ENCODE data around the gene FREM2. TPM values are rescaled to one million over a fixed set of nuclear protein-coding genes. Genes with fewer than 3 reads are reported as not detected.

Gene FREM2
- total and polyA plus RNA-seq, 3 donors from 2014 or later, result 0.80 to 5.5 (median 4.4) TPM

- no peak overlapping the region for H3K27ac ChIP-seq
- intact Hi-C loops (cut with DNase I; ENCODE audit: low total_unique reads), result no loop called here
- no peaks in the 10 kb centered on the region for H3K27me3 ChIP-seq
- TF ChIP-seq POLR2A (IDR thresholded peaks at IDR 0.05), result no peak
- no peak for TF ChIP-seq CTCF (IDR thresholded peaks at IDR 0.05)
- DNase-seq, result no peak
- WGBS, 2 donors, result 29 to 61% methylated on average over 2 of the region's 2 CpGs
- H3K9me3 ChIP-seq, result no peaks in the 10 kb centered on the region
- H3K4me1 ChIP-seq, result no peaks in the 10 kb centered on the region
- no peak overlapping the region for H3K4me3 ChIP-seq
- H3K36me3 ChIP-seq (ENCODE audit: low read depth, missing control alignments), result no peaks in the 10 kb centered on the region
These were observed 1.4 kb upstream of the FREM2 start for GRCh38 chr13:38685431-38685830.

- WGBS, 2 donors, result 1% methylated on average over 14 of the region's 14 CpGs
- Histone ChIP-seq H3K4me1 (no peaks in the 10 kb centered on the region), H3K36me3 (ENCODE audit: low read depth, missing control alignments) (no peaks in the 10 kb centered on the region), H3K27me3 (no peaks in the 10 kb centered on the region), H3K4me3 (peak overlapping the region; percentile 22 to 62), H3K9me3 (no peaks in the 10 kb centered on the region), H3K27ac (no peak overlapping the region)
- DNase-seq, result peak; percentile 32
- TF ChIP-seq CTCF (IDR thresholded peaks at IDR 0.05) (no peak), POLR2A (IDR thresholded peaks at IDR 0.05) (no peak)
- intact Hi-C loops (cut with DNase I; ENCODE audit: low total_unique reads), result no loop called here
These were observed 802 bp upstream of the FREM2 start for GRCh38 chr13:38685974-38686576.

GRCh38 chr13:38687246-38688229 is 661 bp downstream of the FREM2 start:
- no peaks in the 10 kb centered on the region for H3K9me3 ChIP-seq
- 4% methylated on average over 34 of the region's 80 CpGs; no CpG with 5 or more reads in 1 of the 2 donors for WGBS, 2 donors
- no peaks in the 10 kb centered on the region for H3K36me3 ChIP-seq (ENCODE audit: low read depth, missing control alignments)
- TF ChIP-seq CTCF (IDR thresholded peaks at IDR 0.05), result no peak
- TF ChIP-seq POLR2A (IDR thresholded peaks at IDR 0.05), result no peak
- no peaks in the 10 kb centered on the region for H3K4me1 ChIP-seq
- DNase-seq, result no peak
- intact Hi-C loops (cut with DNase I; ENCODE audit: low total_unique reads), result no loop called here
- no peak overlapping the region for H3K27ac ChIP-seq
- peak overlapping the region; percentile 22 to 62 for H3K4me3 ChIP-seq
- H3K27me3 ChIP-seq, result no peaks in the 10 kb centered on the region

- no peak overlapping the region for H3K27ac ChIP-seq
- no peaks in the 10 kb centered on the region for H3K36me3 ChIP-seq (ENCODE audit: low read depth, missing control alignments)
- no peaks in the 10 kb centered on the region for H3K4me1 ChIP-seq
- no peaks in the 10 kb centered on the region for H3K9me3 ChIP-seq
- H3K27me3 ChIP-seq, result no peaks in the 10 kb centered on the region
- no peak overlapping the region for H3K4me3 ChIP-seq
- 77 to 87% methylated on average over 12 of the region's 12 CpGs for whole genome bisulfite sequencing, 2 donors
- intact Hi-C loops (cut with DNase I; ENCODE audit: low total_unique reads), result no loop called here
- no peak for DNase-seq
- no peak for TF ChIP-seq POLR2A (IDR thresholded peaks at IDR 0.05)
- TF ChIP-seq CTCF (IDR thresholded peaks at IDR 0.05), result no peak
These were observed 1.8 kb downstream of the FREM2 start for GRCh38 chr13:38688674-38689073.

All from testis (tissue), 3 donors.